GM10847 (cell line): Measurements from ENCODE around the gene ETAA1.

Experiments used
- POLR2A ChIP-seq: IDR thresholded peaks from 2 replicates; pipeline ENCODE4 v1.6.1; 2011; ENCODE audit not compliant: insufficient read length; ENCODE audit errors: extremely low read depth

ETAA1 gene

GRCh38 chr2:67459761-67460160 lies 62.6 kb downstream of the ETAA1 start:
- no peak for TF ChIP-seq POLR2A
